ENCODE measurements around the gene UQCC2.
A peak's percentile ranks its signal among the peaks of the same experiment; 100 is the strongest.

UQCC2 gene

DNA sequence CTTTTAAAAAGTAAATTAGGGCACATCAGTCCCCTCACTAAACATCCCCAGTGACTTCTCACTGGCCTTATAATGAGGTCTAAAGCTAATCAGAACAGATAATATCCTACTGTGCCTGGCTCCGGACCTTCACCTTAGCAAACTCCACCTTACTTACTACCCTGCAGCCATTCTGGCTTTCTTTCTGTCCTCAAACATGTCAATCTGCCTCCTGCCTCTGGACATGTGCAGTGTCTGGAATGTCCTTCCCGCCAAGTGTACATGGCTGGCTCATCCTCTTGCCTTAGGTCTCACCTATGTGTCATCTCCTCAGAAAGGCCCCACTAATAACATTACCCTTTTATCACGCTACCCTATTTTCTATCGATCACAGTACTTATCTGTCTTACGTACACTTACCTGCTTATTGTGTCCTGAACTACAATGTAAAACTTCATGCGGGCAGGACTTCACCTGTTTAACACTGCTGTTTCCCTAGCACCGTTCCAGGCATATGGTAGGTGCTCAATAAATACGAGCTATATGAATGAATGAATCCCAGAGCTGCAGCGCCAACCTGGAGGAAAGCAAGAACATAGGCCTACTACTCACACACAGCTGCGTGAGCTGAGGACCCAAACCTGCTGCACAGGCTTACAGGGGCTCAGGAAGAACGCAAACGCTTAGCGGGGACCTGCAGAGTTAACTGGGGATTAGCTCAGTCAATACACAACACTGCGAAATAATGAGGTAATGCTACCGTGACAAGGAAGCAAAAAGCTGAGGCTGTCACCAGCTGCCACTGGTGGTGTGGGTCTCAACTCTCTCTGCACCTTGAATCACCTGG is 991 bp downstream of the UQCC2 start:
- no peak for DNase-seq (ENCODE audit: low read depth in 2 of 2)
- H3K4me3 ChIP-seq (replicated peaks in 1 of 2; ENCODE audit: low read depth in 2 of 2, low read length in 2 of 2): peak overlapping the region; percentile 93 to 97
- TF ChIP-seq, protein P1, sequence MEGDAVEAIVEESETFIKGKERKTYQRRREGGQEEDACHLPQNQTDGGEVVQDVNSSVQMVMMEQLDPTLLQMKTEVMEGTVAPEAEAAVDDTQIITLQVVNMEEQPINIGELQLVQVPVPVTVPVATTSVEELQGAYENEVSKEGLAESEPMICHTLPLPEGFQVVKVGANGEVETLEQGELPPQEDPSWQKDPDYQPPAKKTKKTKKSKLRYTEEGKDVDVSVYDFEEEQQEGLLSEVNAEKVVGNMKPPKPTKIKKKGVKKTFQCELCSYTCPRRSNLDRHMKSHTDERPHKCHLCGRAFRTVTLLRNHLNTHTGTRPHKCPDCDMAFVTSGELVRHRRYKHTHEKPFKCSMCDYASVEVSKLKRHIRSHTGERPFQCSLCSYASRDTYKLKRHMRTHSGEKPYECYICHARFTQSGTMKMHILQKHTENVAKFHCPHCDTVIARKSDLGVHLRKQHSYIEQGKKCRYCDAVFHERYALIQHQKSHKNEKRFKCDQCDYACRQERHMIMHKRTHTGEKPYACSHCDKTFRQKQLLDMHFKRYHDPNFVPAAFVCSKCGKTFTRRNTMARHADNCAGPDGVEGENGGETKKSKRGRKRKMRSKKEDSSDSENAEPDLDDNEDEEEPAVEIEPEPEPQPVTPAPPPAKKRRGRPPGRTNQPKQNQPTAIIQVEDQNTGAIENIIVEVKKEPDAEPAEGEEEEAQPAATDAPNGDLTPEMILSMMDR (IDR thresholded peaks at IDR 0.05; ENCODE audit: low read depth, low read length): no peak

GRCh38 chr6:33709605-33710295 is 1.8 kb downstream of the UQCC2 start:
- DNase-seq (ENCODE audit: low read depth in 2 of 2): peak in 1 of 2 donors; percentile 43
- no peak overlapping the region for H3K4me3 ChIP-seq (replicated peaks in 1 of 2; ENCODE audit: low read depth in 2 of 2, low read length in 2 of 2)
- TF ChIP-seq, protein P1 (IDR thresholded peaks at IDR 0.05; ENCODE audit: low read depth, low read length): no peak

DNA sequence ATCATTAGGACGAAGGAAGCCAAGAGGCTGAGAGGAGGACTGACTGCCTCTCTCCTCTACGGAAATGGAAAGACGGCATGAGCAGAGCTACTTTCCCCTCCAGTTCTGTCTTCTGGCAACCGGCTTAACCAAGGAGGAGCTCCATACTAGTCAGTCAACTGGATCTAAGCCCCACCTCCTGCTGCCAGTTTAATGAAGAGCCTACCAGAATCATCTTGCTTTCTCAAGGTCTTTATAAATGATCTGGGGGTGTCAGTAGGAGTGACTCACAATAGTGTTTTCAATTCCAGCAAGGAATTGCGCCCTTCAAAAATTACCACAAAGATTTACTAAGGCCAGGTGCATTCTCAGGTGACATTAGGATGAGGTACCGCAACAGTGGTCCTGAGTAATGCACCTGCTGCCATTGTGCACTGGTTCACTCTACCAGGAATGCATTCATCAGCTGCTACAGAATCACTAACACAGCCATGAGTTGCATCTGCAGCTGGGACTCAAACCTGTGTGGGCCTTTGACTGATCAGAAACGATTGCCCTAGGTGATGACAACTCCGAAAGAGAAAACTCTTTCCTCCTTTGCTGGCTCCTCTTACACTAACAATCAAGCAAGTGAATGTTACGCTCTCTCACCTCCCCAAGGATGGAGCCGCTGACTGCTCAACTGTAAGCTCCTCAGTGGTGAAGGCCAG is 2.8 kb downstream of the UQCC2 start:
- TF ChIP-seq, protein P1 (IDR thresholded peaks at IDR 0.05; ENCODE audit: low read depth, low read length): no peak
- H3K4me3 ChIP-seq (replicated peaks in 1 of 2; ENCODE audit: low read depth in 2 of 2, low read length in 2 of 2): no peak overlapping the region
- DNase-seq (ENCODE audit: low read depth in 2 of 2): no peak

DNA sequence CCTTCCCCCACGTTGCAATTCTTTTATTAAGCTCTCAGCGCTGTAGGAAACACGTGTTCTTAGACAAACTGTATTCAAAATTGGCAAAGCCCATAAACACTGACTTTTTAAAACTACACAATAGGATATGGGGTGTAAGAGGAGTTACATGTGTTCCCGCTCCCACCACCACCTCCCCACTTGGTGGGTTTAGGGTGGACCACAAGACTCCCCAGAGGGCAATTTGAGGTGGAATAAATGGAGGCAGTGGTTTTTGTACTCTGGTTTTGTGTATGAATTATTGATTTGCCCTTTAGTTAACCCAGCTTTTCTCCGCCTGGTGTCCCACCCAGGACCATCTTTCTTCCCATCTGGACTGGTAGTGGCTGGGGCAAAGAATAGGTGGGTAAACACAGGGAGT is 3.7 kb downstream of the UQCC2 start:
- no peak for DNase-seq (ENCODE audit: low read depth in 2 of 2)
- no peak overlapping the region for H3K4me3 ChIP-seq (replicated peaks in 1 of 2; ENCODE audit: low read depth in 2 of 2, low read length in 2 of 2)
- TF ChIP-seq, protein P1 (IDR thresholded peaks at IDR 0.05; ENCODE audit: low read depth, low read length): no peak

GRCh38 chr6:33705955-33706725 is 5.4 kb downstream of the UQCC2 start:
- TF ChIP-seq, protein P1 (IDR thresholded peaks at IDR 0.05; ENCODE audit: low read depth, low read length): no peak
- no peak for DNase-seq (ENCODE audit: low read depth in 2 of 2)

DNA sequence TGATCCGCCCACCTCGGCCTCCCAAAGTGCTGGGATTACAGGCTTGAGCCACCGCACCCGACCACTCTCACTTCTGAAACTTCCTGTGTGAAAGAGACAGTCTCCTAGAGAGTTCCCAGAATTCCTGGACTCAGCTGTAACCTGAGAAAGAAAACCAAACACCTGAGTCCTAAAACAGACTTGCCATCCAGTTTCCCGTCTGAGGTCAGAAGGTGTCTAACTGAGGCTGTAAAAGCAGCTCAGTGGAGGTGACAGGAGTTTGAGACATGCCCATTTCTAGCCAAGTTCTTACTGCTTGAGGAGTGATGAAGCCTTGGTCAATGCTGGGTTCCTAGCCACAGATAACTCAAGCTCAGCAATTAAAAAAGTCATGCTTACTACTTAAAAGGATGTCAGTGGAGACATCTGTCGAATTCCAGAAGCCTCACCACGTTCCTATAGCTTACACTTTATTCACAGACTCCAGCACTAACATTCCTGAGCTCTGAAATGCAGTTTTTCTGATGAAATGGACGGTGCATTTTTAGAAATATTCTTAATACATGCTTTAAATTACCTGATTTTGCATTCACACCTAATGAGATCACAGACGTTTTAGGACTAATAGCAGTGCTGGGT is 6.1 kb downstream of the UQCC2 start:
- H3K4me3 ChIP-seq (replicated peaks in 1 of 2; ENCODE audit: low read depth in 2 of 2, low read length in 2 of 2): no peak overlapping the region
- no peak for DNase-seq (ENCODE audit: low read depth in 2 of 2)

More at GRCh38 chr6:33705955-33706725, 5.4 kb downstream of the UQCC2 start:
- H3K4me3 ChIP-seq (replicated peaks in 1 of 2; ENCODE audit: low read depth in 2 of 2, low read length in 2 of 2): no peak overlapping the region

More for the DNA sequence above, 6.1 kb downstream of the UQCC2 start:
- TF ChIP-seq, protein P1 (IDR thresholded peaks at IDR 0.05; ENCODE audit: low read depth, low read length): no peak

Measured in cardiac fibroblast (primary cell).